Activated CD4-positive, alpha-beta T cell treated with anti-CD3 and anti-CD28 coated beads for 24 hours (primary cell): ENCODE data around the gene CLECL1.
"Not testable (repeated sequence)": the region's sequence is repeated elsewhere in the genome, so short reads cannot be mapped to it uniquely, and the experiment has no call there.

Source experiments
- DNase-seq, 2 donors: peaks; one replicate each; pipeline ENCODE4 v3.0.0-alpha.2; 2020; ENCODE audit warnings: low read depth in 2 of 2

CLECL1 gene

DNA sequence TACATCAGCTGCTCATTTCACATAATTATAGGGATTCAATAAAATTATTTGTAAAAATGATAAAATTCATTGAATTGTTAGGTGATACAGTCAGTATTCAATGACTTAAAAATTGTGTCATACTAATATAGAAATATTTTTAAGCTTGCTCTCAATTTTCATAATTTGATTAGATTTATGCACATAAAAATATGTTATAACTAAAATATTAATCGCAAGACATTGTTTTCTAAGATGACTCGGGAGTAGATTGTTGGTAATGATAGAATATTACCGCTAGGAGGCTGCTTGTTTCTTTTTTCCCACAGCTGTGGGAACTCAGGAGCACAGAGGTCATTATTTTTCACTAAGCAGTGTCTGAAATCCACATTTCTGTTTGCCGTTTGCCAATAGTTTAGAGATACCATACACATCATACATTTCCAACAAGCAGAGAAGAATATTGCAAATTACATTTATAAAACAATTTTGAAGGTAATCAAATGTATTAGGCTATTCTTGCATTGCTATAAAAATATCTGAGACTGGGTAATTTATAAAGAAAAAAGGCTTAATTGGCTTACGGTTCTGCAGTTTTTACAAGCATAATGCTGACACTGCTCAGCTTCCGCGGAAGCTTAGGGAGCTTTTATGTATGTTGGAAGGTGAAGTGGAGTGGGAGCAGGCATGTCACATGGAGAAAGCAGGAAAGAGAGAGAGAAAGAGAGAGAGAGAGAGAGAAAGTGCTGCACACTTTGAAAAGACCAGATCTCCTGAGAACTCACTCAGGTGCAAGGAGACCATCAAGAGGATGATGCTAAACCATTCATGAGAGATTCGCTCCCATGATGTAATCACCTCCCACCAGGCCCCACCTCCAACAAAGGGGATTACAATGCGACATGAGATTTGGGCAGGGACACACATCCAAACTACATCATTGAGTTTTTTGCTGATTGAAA, 18.6 kb upstream of the CLECL1 start:
- no peak for DNase-seq

DNA sequence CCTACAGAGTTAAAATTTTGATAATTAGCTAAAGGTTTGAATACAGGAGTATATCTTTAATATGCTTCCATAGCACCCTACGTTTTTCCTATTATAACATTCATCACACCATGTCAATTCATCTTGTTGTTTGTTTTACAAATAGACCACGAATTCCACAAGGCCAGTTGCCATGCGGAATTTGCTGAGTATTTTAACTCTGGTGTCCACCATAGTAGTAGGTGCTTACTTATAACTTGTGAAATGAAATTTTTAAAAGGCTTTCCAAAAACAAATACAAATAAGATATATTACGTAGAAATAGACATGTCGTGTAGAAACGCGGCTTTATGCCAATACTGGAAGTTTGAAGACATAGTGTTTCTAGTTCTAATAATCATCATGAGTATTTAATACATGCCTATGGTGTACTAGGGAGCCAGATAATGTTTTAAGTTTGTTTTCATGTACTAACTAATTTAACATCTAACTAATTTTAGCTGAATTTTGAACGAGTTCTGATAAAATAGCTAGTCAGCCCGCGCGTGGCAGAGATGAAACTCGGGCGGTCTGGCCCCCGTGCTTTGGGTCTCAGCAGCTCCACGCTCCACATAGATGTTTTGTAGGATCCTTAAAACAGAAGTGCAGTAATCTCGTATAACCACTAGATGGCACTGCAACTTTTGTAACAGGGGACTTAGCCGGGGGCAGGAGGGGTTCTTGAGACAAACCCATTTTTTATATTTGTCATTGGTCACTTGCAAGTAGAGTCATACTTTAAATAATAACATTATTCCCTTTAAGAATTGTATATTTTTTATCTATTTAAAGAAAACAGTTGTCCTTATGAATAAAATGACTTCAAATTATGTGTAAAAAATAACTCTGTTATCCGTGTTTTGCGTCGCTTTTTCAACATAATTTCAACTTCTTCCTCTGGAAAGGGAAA, 17.6 kb upstream of the CLECL1 start:
- DNase-seq, result peak in 1 of 2 donors; percentile 52

DNA sequence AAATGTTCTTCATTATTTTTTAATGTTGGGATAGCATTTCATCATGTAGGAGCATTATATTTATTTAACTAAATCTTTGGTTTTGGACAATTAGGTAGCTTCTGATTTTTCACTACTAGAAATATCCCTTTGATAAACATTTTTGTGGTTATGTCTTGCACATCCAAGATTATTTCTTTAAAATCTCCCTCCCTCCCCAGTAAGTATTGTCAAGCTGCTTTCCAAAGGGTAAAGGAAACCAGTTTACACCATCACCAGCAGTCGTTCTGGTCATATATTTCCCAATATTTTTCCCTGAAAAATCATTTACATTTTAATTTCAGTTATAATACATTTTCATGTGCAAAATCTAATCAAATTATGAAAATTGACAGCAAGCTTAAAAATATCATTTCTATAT, 16.7 kb upstream of the CLECL1 start:
- DNase-seq, result no peak

DNA sequence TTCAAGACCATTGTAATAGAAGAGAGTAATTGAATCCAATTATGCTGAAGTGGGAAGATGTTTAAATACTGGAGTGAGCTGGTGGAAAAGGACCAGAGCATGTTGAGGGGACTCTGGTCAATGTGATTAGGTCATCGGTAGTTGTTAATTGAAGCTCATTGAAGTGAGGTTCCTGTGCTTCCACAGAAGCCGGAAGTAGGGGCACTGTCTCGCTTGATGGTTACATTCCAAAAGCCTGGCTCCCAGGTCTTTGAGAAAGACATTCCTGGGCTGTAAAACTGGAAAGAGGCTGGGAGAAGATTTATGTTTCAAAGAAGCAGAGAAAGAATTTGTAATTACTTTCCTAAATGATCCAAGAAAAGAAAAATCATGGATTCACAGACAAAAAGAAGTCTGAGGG, 12.3 kb upstream of the CLECL1 start:
- DNase-seq, result no peak

DNA sequence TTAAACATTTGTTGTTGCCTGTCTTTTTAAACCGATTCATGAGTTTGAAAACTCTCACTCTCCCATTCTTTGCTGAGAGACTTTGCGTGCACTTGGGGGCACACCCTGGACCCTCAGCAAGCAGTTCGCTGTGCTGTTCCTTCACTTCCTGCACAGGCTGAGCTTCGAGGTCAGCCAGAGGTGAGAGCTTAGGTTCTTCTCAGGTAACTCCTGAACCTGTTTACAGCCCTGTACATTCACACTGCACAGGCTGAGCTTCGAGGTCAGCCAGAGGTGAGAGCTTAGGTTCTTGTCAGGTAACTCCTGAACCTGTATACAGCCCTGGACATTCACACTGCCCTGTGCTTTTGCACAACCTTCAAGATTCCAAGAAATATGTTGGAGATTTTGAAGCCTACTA, 9.8 kb upstream of the CLECL1 start:
- no peak for DNase-seq

DNA sequence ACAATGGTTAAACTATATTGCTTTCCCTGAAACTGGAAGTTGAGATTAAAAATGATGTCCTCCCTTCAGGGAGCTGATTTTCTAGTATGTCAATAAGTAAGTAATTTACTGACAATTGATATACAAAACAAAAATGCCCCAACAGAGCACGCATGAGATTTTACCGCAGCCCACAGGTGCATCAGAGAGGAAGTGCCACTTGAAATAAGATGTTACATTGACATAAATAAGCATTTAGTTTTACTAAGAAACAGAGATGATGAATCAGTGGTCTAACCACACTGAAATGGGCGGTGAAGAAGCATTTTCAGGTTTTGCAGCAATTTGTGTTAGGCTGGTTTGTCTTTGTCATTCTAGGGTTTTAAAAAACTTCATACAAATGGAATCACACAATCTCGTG, 8.8 kb upstream of the CLECL1 start:
- no peak for DNase-seq

DNA sequence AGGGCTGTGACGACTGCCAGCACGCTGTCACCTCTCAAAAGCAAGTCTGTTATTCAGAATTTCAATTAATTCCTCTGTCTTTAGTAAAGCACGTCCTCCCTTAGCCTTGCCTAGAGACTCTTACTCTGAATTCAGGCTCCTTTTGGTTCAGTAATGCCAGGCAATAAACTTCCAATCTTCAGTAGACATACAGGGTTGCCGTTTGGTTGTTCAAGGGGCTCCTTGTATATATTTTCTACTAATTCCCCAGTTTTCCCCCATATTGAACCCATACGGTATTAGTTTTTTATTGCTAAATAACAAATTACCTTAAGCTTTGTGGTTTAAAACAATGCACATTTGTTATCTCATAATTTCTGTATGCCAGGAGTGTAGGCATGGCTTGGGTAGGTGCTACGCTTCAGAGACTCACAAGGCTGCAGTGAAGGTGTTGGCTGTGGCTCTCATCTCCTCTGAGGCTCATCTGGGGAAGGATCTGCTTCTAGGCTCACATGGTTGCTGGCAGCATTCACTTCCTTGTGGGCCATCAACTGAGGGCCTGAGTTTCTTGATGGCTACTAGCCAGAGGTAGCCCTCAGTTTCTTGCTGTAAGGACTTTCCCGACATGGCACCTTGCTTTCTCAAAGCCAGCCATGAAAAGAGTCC, 7.3 kb upstream of the CLECL1 start:
- no peak for DNase-seq

DNA sequence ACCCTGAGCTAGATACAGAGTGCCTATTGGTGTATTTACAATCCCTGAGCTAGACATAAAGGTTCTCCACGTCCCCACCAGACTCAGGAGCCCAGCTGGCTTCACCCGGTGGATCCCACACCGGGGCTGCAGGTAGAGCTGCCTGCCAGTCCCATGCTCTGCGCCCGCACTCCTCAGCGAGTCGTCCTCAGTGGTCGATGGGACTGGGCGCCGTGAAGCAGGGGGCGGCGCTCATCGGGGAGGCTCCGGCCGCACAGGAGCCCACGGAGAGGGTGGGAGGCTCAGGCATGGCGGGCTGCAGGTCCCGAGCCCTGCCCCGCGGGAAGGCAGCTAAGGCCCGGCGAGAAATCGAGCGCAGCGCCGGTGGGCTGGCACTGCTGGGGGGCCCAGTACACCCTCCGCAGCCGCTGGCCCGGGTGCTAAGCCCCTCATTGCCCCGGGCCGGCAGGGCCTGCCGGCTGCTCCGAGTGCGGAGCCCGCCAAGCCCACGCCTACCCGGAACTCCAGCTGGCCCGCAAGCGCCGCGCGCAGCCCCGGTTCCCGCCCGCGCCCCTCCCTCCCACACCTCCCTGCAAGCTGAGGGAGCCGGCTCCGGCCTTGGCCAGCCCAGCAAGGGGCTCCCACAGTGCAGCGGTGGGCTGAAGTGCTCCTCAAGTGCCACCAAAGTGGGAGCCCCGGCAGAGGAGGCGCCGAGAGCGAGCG, 6.7 kb upstream of the CLECL1 start:
- not testable (repeated sequence) for DNase-seq

DNA sequence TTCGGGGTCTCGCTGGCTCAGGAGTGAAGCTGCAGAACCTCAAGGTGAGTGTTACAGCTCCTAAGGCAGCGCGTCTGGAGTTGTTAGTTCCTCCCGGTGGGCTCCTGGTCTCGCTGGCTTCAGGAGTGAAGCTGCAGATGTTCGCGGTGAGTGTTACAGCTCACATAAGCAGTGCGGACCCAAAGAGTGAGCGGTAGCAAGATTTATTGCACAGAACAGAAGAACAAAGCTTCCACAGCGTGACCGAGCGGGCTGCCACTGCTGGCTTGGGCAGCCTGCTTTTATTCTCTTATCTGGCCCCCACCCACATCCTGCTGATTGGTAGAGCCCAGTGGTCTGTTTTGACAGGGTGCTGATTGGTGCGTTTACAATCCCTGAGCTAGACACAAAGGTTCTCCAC, 6.0 kb upstream of the CLECL1 start:
- not testable (repeated sequence) for DNase-seq

DNA sequence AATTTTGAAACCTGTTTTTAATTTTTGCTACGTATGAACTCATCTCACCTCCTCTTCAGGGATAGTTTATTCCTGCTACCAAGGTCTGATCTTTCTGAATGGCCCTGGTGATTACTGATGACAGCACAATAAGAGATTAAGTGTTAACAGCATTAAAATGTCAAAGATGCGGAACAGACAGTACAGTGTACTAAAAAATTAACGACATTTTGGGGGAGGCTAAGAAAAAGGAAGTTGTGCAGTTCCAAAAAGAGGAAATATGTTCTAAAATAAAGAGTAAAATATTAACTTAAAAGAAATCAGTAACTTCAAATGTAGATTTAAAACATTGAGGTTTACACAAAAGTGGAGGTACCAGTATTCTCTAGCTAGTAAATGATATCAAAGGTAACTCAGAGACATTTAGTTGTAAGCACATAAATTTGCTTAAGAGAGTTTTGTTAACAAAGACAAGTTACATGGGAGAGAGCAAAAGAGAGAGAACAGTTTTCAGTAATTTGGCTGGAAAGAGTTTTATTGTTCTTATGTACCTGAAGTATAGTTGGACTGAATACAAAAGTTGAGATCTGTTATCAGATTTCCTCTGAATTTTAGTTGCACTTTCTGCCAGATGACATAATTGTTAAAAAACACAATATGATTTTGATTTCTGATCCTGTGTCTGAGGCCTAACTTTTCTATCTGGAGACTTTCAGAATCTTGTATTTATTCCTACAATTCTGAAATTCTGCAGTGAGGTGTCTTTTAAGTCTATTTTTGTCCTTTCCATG, 4.2 kb upstream of the CLECL1 start:
- DNase-seq, result no peak

DNA sequence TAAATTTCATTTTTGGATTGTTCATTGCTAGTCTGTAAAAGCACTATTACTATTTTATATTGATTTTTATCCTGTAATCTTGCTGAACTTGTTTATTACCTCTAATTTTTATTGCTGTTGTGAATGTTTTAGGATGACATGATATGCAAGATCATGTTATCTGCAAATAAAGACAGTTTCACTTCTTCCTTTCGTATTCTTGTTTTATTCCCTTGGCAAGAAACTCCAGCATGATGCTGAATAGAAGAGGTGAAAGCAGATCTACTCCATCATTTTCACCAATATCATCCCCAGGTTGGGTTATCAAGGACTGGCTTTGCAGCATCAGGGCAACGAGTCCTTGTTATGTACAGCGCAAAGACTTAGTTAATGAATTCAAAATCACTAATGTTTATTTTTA, 2.7 kb upstream of the CLECL1 start:
- no peak for DNase-seq

DNA sequence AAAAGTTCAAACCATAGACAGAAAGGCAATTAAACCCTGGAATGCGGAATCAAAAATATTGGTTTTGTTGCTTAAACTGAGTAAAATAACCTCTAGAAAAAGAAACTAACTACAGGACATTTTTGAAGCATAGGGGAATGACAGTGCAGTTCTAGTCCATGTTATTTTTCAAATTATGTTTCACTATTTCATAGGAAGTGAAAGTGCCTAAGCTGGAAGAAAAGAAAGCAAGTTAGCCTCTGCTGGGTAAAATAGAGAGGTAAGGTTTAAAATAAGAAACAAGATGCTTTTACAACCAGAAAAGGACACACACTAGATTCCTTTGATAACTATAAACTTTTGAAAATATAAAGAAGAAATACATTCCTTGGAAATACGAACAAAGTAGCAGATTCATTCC, 1.1 kb downstream of the CLECL1 start:
- DNase-seq, result no peak

DNA sequence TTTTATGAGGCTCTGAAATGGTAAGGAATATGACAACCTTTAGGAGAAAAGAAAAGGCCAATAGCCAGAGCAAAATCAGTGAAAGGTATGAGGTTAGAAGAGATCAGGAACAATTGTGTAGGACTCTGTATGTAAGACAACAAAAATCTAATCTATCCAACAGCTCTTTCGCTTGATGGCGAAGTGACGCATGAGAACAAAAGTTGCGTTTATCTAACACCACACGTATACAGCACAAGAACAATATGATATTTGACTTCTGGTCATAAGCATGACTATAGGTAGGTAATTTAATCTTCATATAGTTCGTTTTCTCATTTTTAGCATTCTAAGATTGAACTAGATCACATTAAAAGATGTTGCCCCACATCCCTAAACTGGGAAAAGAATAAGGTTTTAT, 1.5 kb downstream of the CLECL1 start:
- DNase-seq, result no peak

DNA sequence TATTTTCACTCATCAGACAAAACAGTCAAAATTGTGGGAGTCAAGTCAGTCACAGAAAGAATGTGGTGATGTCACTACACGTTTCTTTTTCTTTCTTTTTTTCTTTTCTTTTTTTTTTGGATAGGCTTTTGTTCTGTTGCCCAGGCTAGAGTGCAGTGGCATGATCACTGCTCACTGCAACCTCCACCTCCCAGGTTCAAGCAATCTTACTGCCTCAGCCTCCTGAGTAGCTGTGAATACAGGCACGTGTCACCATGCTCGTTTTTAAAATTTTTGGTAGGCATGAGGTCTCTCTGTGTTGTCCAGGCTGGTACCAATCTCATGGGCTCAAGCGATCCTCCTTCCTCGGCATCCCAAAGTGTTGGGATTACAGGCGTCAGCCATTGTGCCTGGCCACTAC, 2.3 kb downstream of the CLECL1 start:
- no peak for DNase-seq

DNA sequence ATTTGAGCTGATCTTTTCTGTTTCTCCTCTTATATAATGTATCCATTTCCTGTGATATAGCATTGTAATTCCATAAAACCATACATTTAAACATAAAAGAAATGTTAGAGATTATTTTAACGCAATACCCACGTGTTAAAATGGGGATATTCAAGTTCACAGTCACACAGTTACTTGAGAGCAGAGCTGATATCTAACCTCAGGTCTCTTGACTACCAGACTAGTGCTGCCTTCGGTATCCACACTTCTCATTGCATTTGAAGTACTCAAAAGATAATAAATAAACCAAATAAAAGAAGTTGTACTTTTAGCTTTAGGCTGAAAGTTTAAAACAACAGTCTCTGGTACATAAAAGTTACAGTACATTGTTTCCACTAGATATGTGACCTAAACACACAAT, 2.9 kb downstream of the CLECL1 start:
- no peak for DNase-seq

DNA sequence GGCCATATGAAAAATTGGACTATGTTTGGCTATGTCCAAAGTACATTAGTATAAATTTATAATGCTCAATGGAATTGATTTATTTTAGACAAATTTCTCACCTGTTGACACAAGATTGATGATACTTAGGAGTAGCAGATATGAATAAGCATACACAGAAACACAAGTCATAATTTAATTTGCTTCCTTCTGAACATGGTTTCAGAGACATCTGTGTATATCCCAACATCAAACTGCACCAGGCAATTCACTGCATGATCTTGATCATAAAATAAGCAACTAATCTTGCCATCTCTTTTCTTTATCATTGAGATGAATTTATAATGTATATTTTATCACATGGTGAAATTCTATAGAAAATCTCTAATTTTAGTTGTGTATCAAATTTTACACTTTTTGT, 3.8 kb downstream of the CLECL1 start:
- DNase-seq, result no peak

DNA sequence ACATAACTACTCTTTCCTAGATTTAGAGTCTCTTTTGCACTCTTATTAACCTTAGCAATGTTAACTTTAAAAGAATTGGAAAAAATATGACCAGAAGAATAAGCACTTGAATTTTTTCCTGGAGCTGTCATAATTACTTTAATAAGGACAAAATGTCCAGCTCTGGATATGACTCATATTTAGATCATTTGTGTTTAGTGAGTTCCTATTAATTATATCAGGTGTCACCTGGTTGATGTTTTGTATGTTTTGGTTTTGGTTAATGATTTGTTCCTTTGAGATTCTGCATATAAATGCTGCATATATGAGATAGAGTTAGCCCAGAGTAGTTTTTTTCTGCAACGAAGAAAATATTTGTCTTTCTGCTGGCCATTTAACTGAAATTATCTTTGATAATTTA, 5.1 kb downstream of the CLECL1 start:
- DNase-seq, result no peak

DNA sequence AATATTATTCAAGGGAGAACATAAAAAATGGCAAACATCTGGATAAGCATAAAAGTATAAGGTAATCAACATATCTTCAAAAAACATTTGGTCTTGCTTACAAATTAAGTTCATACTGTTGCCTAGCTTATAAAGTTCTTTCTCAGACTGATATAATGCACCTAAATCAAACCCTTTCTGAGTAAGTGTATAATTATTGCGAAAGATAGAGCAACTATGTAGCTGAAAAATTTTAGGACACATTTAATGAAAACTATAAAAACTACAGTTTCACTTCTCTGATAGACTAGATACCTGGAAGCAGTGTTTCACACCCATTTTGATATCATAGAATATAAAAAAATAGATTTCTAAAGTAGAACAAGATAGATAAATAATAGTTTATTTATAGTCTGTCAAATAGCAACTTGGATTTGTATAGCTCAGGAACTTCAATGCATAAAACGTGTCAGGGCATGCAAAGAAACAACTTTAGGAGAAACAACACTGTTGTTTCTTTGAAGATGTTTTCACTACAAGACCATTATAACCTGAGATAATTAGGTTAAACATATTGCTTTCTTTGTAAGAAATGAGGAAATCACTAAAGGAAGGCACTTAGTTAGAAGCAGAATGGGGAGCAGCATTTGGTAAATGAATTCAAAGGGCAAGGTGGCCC, 7.6 kb downstream of the CLECL1 start:
- no peak for DNase-seq

DNA sequence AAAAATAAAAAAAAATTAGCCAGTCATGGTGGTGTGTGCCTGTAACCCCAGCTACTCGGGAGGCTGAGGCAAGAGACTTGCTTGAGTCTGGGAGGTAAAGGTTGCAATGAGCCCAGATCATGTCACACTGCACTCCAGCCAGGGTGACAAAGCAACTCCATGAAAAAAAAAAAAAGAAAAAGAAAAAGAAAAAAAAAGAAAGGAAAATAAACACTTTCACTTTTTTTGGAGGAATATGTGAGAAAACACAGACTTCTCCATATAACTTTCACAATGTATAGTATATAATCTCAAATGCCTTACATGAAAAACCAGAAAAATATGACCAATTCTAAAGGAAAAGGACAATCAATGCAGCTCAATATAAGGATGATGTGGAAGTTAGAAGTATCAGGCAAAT, 8.9 kb downstream of the CLECL1 start:
- no peak for DNase-seq

DNA sequence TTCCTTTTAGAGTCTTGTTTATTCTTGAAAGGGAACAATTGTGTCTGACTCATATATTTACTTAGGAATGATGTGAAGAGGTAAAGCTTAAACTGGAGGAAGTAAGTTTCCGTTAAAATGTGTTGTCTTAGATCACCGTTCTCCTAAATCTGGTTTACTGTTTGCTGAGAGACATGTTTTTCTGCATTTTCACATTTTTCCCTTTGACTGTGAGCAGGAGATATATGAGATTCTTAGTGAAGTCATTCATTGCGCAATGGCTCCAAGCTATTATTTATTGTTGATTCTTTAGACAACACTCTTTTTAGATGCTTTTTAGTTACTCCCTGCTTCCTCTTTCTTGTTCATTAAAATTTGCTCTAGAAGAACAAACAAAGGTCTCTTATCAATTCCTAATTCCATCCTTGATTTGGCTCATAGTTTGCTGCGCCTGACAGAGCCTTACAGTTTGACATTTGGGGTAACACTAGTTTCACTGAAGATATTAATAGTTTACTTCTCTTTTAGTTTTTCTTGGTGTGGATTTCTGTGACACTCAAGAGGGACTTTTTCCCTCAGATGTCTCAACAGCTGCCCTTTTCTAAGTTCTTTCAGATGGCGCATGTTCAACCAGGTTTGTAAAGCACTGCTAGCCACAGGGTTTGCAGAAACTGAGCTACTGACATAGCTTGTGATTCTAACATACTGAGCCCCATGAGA, 11.4 kb downstream of the CLECL1 start:
- DNase-seq, result no peak
